Measurements from ENCODE around the gene B4GALT1. TPM values are rescaled to one million over a fixed set of nuclear protein-coding genes. Genes with fewer than 3 reads are reported as not detected.

The B4GALT1 gene
- total RNA-seq, 4 donors from 2014 or later = 13.1 to 66.3 (median 37.1) TPM

DNA sequence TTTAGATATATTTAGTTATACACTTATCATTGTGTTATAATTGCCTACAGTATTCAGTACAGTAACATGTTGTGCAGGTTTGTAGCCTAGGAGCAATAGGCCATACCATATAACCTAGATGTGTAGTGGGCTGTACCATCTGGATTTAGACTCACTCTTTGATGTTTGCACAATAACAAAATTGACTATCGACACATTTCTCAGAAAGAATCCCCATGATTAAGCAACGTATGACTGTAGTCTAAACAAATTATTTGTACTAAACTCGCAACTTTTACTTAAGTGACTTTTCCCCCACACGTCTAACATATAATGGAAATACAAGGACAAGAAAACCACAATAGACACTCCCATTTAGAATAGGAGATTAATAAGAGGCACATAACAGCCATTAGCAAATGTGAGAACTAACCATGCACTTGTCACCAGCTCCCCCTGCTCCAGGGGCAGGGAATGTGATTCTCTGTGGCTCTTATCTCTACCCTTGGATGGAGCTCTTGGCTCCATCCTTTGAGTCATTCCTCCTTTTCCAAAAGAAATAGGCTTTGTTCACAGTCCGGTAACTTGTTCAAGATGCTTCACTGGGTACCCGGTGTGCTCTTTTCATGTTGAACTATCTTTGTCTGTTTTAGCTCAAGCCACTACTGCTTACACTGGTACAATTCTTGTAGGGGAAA lies 8.7 kb upstream of the B4GALT1 start:
- intact Hi-C loops (cut with DNase I; ENCODE audit: low total_unique reads) = no loop called here
- Histone ChIP-seq H3K4me3 (no peak overlapping the region), H3K36me3 (no peaks in the 10 kb centered on the region), H3K9me3 (no peaks in the 10 kb centered on the region), H3K27ac (no peak overlapping the region), H3K4me1 (no peaks in the 10 kb centered on the region), H3K27me3 (no peaks in the 10 kb centered on the region)
- DNase-seq = no peak
- no peak for TF ChIP-seq POLR2A (IDR thresholded peaks at IDR 0.05)
- TF ChIP-seq, protein P1, sequence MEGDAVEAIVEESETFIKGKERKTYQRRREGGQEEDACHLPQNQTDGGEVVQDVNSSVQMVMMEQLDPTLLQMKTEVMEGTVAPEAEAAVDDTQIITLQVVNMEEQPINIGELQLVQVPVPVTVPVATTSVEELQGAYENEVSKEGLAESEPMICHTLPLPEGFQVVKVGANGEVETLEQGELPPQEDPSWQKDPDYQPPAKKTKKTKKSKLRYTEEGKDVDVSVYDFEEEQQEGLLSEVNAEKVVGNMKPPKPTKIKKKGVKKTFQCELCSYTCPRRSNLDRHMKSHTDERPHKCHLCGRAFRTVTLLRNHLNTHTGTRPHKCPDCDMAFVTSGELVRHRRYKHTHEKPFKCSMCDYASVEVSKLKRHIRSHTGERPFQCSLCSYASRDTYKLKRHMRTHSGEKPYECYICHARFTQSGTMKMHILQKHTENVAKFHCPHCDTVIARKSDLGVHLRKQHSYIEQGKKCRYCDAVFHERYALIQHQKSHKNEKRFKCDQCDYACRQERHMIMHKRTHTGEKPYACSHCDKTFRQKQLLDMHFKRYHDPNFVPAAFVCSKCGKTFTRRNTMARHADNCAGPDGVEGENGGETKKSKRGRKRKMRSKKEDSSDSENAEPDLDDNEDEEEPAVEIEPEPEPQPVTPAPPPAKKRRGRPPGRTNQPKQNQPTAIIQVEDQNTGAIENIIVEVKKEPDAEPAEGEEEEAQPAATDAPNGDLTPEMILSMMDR (IDR thresholded peaks at IDR 0.05) = no peak

DNA sequence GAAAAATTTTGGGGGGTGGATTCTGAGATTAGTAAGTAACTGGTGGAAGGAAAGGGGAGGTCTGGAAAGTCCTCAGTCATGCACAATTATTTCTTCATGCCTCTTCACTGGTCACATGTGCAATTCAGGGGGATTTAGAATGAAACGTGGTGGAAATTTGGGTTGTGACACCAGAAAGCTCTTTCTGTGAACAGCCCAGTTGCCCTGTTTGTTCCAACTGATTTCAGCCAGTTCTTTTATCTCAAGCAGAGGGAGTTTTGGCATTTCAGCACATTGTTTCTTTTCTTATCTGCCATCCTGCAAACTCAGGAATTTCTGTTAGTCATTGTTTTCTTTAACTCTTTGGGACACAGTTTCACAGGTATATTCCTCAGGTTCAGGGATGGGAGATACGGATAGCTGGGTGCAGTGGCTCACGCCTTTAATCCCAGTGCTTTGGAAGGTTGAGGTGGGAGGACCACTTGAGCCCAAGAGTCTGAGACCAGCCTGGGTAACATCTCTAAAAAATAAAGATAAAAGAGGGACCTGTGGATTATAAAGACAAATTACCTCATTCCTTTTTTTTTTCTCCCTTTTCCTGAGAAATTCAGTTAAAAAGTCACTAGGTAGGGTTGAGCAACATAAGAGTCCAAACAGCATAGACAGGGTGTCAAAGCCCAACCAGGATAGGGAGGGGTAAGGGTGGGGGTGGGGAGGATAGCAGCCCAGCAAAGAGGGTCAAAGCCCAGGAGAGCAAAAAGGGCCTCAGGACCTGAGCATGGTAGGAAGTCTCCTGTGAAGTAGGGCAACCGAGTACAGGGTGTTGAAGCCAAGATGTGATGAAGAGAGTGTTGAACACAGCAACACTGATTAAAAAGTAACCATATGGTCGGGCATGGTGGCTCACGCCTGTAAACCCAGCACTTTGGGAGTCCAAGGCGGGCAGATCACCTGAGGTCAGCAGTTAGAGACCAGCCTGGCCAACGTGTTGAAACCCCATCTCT lies 5.4 kb upstream of the B4GALT1 start:
- H3K36me3 ChIP-seq = no peaks in the 10 kb centered on the region
- TF ChIP-seq POLR2A (IDR thresholded peaks at IDR 0.05) = no peak
- H3K27ac ChIP-seq = no peak overlapping the region
- no peak for DNase-seq
- H3K27me3 ChIP-seq = no peaks in the 10 kb centered on the region
- H3K4me3 ChIP-seq = no peak overlapping the region
- intact Hi-C loops (cut with DNase I; ENCODE audit: low total_unique reads) = no loop called here
- no peaks in the 10 kb centered on the region for H3K4me1 ChIP-seq
- no peaks in the 10 kb centered on the region for H3K9me3 ChIP-seq

DNA sequence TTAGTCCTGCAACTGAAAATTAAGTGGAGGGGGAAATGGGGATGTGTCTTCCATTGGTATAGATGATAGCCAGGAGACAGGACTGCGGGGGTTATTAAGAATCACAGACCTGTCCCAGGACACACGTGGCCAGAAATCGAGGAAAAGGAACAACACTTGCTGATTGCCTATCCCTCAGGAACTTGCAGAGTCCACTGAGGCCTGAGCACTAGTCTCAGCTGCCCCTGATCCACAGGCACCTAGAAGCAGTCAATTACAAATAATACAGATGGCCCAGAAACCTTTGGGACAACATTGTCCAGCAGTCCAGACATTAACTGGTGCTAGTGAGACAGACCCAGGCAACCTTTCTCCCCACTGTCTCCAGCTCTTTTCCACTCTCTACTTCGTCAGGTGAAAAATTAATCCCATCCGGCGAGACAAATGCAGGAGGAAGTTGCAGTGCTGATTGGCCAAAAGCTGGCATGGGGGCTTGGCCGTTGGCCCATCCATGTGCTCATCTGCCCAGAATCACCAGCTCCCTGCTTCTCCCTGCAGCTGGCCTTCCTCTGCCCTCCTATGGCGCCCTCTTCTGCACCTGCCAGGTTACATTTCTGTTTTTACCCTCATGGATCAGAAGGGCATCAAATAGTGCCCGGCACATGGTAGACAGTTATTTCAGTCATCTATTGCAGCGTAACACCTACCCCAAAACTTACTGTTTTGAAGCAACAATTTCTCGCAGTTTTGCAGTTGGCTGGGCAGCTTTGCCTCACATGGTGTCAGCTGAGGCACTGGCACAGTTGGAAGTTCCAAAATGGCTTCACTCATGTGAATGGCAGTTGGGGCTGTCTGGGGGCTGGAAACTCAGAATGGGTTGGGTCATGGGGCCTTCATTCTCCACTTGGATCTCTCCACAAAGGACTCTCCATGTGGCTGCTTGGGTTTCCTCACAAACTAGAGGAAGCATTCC lies 3.6 kb upstream of the B4GALT1 start:
- Histone ChIP-seq H3K9me3 (no peaks in the 10 kb centered on the region), H3K27me3 (no peaks in the 10 kb centered on the region), H3K4me3 (no peak overlapping the region), H3K27ac (no peak overlapping the region), H3K36me3 (no peaks in the 10 kb centered on the region), H3K4me1 (no peaks in the 10 kb centered on the region)
- TF ChIP-seq POLR2A (IDR thresholded peaks at IDR 0.05) = no peak
- TF ChIP-seq, protein P1 (IDR thresholded peaks at IDR 0.05) = peak in 2 of 4 experiments; percentile 33 to 49
- intact Hi-C loops (cut with DNase I; ENCODE audit: low total_unique reads) = no loop called here
- peak in 1 of 2 donors; percentile 37 for DNase-seq

DNA sequence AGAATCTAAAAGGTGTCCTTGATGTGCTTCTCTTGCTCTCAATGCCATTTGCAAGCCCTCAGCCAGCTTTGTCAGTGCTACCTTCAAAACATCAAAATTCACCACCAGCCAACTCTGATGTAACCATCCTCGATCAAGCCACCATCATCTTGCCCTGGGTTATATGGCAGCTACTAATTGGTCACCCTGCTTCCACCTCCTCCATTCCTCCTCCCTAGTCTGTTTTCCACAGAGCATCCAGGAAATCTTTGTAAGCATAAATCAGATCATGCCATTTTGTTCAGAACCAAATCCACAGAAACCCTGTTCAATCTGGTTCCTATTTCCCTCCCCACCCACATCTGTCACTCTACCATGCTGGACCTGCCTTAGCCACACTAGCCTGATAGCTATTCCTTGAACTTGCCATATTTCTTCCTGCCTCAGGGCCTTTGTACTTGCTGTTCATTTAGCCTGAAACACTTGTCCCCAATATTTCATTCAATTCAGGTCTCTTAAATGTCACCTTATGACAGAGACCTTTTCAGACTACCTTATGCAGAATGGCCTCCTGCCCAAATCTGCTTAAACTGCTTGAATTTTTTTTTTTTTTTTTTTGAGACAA lies 1.9 kb upstream of the B4GALT1 start:
- no peaks in the 10 kb centered on the region for H3K36me3 ChIP-seq
- no peak for TF ChIP-seq POLR2A (IDR thresholded peaks at IDR 0.05)
- TF ChIP-seq, protein P1 (IDR thresholded peaks at IDR 0.05) = no peak
- intact Hi-C loops (cut with DNase I; ENCODE audit: low total_unique reads) = no loop called here
- no peak for DNase-seq
- H3K9me3 ChIP-seq = no peaks in the 10 kb centered on the region
- no peak overlapping the region for H3K27ac ChIP-seq
- H3K4me1 ChIP-seq = peaks cover 0 to 6% of the 10 kb centered on the region in 2 donors
- no peak overlapping the region for H3K4me3 ChIP-seq
- H3K27me3 ChIP-seq = no peaks in the 10 kb centered on the region

DNA sequence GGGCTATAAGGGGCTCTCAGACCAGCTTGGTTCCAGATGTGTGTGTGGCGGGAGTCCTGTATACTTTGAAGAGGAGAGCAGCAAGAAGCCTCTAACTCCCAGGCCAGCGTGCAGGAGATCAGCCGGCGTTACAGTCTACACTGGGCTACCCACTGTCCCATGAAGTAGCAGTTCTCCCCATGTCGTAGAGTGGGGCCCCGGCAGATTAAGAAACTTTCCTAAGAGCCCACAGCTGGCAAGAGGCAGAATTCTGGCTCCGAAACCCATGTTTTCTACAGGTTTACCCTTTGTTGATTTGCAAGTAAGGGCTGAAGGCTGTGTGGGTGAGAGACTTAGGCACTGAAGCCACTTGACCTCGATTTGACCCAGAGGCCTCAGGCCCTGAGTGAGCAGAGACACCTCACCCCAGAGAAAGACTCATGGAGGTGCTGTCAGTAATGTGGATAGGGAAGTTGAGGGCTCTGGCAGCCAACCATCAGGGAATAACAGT lies 881 bp upstream of the B4GALT1 start:
- H3K4me1 ChIP-seq = peaks cover 0 to 12% of the 10 kb centered on the region in 2 donors
- no peak for TF ChIP-seq POLR2A (IDR thresholded peaks at IDR 0.05)
- TF ChIP-seq, protein P1 (IDR thresholded peaks at IDR 0.05) = no peak
- peak overlapping the region; percentile 79 to 96 for H3K27ac ChIP-seq
- H3K9me3 ChIP-seq = no peaks in the 10 kb centered on the region
- DNase-seq = peak; percentile 48 to 49
- H3K4me3 ChIP-seq = peak overlapping the region; percentile 34 to 93
- H3K36me3 ChIP-seq = no peaks in the 10 kb centered on the region
- intact Hi-C loops (cut with DNase I; ENCODE audit: low total_unique reads) = no loop called here
- no peaks in the 10 kb centered on the region for H3K27me3 ChIP-seq

Measured in uterus (tissue), 4 donors.